NCI-H82 treated with DMSO at 0.1 percent for 48 hours (cell line): ENCODE data around the gene GPATCH2L.
A peak's percentile ranks its signal among the peaks of the same experiment; 100 is the strongest.

Experiments
- DNase-seq: peaks from one replicate; lab custom pipeline; 2025; ENCODE audit not compliant: unreplicated experiment; lab: John Stamatoyannopoulos, UW

The GPATCH2L gene

DNA sequence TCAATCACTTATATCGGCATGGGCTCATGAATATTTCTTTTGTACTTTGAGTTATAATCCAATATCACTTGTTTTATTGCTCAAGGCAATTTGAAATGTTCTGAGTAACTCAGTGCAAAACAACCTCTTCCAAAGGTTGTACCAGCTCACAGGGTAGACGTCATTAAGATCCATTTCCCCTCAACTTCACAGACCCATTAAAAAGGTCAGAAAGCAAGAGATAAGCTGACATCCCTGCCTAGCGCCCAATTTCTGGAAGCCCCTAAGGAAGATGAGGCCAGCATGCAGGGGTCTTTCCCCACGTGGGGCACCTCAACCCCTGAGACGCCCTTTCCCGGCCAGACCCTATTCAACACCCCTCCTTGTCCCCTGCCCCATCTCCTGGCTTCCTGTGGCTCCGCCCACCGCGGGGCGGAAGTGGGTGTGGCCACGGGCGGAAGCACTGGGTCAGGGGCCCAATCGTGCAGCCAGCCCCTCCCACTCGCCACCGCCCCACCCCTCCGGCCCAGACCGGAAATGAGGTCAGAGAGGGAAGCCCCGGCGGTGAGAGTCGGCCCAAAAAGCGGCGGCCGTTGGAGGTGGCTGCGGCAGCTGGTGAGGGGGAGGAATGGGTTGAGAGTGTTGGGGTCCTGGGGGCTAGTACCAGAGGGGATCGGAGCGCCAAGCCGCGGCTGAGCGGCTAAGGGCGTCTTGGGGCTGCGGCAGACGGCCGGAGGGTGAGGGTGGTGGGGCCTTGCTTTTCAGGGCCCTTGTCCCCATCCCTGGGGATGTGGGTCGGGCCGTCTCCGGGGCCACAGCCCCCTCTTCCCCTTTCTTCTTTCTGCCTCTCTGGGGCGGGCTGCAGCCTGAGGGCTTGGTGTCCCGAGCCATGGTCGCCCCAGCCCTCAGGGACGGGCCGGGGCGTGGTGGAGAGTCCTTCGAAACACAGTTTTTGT, at the start of gene GPATCH2L:
Gene GPATCH2L, plus strand, starts transcription at position 525 of the 935 bp plus-strand sequence. CDS start 2,442 bp downstream, outside the sequence.
- peak; percentile 64 for DNase-seq

DNA sequence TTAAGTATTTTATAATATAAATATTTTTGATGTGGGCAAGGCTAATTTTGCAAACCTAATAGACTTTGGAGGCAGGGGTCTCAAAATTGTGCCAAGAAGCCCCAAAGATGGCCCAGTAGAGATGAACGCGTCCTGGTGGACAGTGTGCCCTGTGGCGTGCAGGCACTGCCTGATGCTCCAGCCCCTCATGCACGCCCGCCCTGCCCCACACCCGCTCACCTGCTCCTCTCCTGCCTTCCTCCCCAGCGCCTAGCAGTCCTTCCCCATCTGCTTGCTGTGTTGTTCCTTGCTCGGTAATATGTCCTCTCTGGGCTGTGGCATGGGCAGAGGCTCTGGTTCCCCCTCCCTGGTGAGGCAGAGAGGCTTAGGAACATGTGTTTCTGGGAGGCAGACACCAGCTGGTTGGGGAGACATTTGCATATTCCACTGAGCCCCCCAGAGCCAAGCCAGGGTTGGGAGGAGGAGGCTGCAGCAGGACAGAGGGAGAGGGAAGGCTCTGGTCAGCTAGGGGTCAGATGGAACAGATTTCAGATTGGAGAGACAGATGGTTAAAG, 46.8 kb upstream of the GPATCH2L start:
- no peak for DNase-seq

DNA sequence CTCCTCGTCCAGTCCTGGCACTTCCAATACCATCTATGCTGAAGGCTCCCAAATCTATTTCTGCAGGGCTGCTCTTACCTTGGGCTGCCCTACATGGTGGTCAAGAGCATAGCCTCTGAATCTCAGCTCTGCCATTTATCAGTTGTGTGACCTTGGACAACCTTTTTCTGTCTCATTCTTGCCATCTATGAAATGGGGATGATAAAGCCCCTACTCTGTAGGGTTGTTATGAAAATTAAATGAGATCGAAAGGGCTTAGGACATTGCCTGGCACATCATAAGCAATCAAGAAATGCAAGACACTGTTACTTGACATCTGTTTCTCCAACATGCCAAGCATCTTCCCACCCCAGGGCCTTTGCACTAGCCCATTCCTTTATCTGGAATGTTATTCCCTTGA, 45.5 kb upstream of the GPATCH2L start:
- DNase-seq, result no peak

DNA sequence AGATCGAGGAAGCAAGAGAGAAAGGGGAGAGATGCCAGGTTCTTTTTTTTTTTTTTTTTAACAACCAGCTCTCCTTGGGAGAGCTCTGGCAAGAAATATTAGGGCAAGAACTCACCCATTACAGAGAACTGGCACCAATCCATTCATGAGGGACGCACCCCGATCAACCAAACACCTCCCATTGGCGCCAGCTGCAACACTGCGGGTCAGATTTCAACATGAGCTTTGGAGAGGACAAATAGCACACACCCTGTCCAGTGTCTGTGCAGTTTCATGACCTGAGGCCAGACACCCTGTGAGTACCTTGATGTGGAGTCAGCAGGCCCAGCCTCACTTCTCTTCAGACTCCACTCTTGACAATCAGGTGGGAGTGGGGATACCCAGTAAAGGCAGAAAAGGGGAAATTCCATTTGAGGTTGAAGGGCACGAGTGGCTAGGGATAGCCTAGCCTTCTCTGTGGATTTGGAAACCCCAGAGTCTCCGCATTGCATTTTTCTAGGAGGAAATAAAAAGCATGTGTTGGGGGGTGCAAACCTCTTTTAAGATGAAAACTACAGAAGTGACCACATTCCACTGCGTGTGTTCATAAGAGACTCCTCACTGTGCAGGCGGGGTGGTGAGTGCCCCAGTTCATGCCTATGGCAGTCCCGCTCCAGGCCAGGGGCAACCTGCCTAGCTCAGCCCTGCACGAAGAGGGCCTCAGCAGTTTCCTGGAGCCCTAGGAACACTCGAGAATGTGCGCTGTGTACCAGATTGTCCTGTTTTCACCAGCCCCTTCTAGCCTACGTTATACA, 42.4 kb upstream of the GPATCH2L start:
- no peak for DNase-seq

DNA sequence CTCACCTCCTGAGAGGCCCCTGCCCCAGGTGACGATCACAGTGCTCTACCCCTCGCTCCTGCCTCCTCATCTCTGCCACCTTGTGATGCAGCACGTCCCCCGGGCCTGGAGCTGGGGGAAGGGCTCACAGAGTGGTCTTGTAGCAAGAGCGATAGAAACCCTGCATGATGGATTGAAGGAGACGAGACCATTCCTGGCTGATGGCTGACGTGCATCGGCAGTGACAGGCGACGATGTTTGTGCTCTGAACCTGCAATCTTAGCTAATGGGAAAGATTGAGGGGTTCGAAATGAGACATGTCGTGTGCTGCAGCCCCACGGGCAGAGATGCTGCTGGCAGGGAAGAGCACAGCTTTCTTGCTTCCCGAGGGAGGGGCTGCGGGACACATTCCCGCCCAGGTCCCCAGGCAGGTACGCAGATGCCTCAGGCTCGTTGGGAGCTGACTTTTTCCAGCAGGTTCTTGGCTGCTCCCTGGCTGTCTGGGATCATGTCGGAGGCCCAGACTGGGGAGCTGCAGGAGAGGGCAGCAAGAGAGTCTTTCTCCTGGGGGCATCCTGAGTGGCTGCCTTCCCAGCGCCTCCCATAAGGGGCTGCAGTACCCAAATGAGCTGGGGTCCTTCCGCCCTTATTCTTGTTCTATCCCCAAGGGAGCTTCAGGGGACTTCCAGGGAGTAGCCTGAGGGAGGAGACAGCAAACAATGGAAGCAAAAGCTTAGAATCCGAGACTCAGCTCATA, 38.7 kb upstream of the GPATCH2L start:
- DNase-seq, result no peak

DNA sequence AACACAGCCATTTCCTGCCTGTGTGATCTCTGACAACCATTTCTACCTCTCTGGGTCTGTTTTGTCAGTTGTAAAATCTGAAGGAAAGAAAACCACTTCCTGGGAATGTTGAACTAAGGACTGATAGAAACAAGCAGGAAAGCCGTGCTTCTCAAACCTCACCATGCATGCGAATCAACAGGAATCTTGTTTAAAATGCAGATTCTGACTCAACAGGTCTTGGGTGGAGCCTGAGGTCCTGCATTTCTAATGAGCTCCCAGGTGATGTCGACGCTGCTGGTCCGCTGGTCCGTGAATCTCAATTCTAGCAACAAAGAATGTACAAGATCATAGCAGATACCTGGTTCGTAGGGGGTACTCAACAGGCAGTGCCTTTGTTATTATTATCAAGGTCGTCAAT, 38.0 kb upstream of the GPATCH2L start:
- DNase-seq, result no peak

DNA sequence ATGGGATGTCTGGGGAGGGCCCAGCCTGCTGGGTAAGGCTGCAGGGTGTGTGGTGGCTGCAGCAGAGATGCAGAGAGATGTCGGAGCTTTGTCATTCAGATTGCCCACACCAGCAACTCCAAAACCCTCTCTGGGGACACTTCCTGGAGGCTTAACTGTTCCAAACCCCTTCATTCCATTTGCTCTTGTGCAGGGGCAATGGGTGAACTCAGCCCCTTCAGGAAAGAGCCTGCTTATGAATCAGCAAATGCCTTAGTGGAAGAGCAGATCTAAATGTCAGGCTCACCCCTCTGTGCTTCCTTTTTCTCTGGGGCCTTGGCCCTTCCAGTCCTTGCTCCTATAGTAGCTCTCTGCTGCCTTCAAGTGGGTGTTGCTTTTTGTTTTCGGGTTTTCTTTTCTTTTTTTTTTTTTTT, 36.7 kb upstream of the GPATCH2L start:
- DNase-seq, result no peak

DNA sequence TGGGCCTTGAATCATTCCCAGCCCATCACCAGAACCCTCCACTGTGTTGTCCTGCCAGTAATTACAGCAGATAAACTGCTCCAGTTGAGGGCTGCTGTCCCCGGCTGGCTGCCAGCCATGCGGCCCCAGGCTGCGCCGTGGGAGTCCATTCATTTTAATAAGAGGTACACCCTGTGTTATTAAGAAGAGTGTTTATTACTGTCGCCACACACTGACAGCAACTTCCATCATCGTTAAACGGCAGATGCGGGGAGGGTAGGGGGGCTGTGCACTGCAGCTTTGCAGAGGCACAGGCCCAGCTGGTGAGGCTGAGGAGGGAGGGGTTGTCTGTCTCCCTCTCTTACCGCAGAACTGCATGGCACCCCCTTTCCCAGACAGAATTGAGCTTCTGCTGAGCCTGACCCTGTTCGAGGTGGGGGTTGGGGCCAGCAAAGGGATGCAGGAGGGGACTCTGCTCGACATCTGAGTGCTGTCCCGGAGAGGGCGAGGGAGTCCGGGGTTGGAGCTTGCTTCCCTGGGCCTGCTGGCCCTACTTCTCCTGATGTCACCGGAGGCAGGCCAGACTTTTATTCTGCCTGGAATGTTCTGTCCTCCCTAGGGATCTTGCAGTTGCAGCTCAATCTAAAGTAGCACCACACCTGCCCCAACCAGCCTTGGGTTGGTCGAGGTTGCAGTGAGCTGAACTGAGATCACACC, 33.8 kb upstream of the GPATCH2L start:
- peak; percentile 29 for DNase-seq

DNA sequence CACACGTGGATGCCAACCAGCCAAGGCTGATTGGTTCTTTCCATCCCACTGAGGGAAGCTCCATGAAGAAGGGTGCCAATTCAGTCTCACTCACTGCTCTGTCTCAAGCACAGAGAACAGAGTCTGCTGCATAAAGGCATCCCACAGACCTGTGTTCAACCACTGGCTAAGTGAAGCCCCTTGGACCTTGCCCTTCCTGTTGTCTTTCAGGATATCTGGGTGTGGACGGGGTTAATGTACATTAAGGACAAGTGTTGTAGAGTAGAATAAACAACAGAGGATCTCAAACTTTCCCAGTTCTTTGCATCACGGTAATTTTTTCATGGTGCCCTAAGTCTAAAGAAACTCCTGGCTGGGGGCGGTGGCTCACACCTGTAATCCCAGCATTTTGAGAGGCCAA, 33.1 kb upstream of the GPATCH2L start:
- no peak for DNase-seq

DNA sequence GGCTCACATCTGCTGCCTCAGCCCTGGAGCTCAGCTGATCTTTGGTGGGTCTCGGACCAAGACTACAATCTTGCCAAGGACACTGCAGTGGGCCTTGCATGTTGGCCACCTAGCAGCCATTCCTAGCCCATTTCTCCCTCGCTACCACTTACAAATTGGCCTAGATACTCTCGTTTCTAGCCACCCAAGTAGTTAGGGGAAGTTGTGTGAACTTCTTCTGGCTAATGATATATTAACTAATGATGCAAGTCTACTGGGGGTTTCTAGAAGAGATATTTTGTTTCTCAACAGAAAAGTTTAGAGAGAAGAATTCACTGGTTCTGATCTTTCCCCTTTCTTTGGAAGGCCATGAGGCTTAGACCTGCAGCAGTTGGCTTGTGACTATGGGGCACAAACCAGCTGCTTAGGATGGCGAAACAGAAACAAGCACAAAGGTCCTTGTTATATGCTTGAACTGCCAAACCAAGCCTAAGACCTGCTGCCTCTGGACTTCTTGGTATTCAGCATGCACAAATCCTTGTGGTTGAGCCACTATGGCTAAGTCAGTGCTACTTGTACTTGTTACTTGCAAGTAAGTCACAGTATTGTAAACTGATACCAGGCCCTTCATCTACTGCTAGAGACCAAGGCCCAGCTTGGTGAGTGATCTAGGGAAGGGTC, 30.5 kb upstream of the GPATCH2L start:
- no peak for DNase-seq

DNA sequence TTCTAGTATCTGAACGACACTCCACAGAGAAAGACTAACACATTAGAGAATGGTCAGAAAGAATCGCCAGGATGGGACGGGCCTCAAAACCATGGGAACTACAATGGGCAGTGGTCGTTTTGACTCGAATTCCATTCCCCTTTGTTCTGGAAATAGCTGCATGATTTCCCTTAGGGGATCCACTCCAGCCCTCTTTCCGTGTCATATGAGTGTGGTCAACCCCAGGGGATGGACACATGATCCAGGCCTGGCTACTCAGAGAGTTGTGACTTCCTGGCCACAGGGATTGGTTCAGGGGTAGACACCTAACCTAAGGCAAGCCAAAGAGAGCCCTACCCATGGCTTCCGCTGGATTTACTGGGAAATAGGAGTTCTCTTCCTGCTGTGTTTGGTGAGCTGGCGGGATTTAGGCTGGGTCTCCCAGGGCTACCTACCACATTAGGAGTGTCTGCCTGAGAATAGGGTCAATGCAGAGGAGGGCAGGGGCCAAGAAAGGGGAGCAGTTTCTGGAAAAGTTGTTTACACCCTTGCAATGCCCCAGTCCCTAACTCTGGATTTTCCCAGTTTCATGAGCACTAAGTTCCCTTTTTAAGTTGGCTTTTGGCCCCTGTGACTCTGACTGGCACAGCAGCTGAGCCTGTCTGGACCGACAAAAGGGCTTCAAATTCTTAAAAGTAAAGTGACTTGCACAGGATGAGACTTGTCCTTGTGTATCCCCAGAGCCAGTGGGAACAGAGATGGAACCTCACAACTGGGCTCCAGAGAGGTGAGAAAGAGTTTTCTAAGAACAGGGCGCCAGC, 28.1 kb upstream of the GPATCH2L start:
- DNase-seq, result no peak

DNA sequence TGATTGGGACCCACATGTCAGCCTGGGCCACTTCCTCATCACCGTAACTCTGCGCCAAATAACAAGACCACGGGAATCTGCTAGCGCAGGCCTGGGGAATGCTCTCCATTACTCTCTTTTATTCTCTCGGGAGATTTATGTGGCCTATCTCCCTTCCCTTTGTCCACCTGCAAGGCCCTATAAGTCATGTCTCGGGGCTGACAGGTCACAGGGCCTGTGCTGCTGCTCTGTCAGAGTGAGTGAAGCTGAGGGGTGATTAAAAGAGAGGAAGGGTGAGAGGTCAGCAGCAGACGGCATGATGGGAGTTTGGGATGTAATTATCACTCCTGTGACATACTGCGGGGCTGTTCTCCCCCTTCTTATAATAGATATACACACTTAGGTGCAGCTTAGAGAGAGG, 26.2 kb upstream of the GPATCH2L start:
- no peak for DNase-seq

DNA sequence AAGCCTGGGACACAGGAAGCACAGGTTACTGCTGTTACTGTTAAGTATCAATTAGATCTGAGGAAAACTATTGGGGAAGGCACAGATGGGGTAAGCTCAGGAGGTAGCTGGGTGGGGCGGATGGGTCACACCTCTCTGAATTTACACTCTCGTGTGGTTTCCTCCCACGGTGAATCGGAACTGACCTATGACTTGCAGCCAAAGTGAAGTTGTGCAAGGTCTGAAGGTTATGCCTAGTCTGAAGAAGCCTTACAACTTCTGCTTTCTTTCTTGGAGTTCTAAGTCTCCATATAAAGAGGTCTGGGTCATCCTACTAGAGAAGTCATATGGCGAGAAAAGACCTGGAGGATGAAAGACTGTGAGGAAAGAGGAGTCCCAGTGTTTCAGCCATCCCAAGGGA, 25.6 kb upstream of the GPATCH2L start:
- DNase-seq, result no peak

DNA sequence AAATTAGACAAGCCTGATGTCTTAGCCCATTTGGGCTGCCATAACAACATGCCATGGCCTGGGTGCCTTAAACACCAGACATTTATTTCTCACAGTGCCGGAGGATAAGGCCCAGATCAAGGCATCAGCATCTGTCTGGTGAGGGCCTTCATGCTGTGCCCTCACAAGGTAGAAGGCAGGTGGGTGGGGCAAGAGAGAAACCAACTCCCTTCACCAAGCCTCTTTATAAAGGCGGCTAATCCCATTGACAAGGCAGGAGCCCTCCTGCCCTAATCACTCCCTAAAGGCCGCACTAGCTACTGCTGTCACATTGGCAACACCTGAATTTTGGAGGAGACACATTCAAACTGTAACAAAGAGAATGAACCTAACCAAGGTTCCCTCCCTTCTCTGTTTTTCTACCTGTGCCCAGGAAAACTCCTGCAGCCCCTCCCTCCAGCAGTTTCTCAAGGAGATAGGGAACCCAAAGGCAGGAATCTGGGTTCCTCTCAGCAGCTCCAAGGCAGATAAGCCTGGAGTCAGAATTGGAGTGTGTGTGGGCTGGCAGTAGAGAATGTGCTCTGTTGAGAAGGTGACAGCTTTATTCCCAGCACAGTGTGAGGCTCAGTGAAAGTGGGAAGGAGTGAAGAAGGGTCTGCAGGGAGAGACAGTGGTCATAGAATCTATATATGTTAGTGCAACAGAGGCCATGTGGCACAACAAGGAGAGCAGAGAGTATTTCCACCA, 21.7 kb upstream of the GPATCH2L start:
- peak; percentile 19 for DNase-seq

DNA sequence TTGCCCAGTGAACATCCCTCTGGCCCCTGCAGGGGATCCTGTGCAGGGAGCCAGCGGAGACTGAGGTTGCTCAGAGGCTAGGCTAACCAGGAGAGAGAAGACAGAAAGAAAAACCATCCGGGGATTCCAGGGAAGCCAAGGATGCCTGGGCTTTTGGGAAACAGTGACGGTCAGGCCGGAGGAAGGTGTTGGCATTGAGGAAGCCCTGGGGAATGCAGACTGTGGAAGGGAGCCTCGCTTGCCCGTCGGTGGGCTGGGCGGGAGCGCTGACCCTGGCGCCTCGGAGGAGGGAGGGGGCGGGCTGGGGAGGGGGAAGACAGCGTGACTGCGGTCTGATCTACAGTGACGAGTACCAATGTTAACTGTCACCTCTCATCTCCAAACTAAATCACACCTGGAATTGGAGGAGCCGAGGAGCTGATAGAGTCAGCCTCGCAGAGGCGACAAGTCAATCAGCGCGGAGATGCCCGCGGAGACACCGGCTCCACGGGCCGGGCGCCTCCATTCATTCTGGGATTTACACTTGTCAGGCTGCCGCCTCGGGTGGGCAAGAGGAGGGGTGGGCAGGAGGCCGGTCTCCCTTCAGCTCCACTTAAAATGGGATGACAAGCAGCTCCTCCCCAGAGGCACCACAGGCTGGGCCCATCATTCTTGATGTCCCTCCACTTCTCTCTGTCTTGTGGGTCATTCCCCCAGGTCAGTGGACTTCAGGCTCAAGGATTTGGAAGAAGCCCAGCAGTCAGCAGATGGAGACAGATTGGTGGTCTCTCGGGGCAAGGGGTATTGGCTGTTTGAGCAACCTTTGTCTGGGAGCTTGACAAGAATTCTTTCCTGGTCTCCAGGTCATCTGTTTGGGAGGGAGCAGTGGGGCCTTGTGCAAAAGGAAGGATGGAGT, 20.4 kb upstream of the GPATCH2L start:
- no peak for DNase-seq

DNA sequence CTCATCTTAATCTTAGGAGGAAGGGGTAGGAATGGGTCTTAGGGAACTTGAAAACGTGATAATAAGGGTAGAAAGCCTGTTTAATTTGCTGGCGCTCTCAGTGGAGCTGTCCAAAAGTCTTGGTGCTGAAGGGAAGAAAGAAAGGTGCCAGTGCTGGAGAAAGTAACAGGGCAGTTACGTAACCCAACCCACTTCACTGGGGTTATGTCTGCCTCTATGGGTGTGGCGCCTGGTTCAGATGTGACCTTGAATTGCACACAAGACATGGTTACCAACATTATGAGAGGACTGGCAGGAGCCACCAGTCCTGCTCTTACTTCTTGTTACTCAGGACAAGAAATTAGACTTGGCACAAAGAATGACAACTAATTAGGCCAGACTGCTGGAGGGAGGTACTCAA, 18.6 kb upstream of the GPATCH2L start:
- DNase-seq, result no peak

DNA sequence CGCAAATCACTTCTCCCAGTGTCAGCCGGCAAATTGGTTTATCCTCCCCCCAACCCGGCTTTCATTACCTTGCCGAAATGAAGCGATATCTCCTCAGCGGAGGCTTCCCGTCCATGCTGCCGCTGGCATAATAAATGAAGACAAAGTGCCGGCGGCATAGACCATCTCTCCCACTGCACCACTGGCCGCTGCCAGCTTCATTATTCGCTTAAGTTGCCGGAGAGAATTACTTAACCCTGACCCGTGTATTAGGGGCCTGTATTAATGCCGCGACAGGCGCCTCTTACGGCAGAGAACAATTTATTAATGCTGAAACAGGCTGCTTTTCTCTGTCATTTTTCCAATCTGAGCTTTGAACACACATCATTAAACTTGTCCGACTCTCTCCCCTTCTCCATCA, 17.5 kb upstream of the GPATCH2L start:
- peak; percentile 30 for DNase-seq
